Peyer's patch (tissue), 4 donors: ENCODE results near the gene GSTA4.

ENCODE experiments used
- CTCF ChIP-seq, 6 experiments: fragments of 450-650 bp in 4 of 6; fragments of 200-600 bp in 2 of 6; sonication (generic) in 1 of 6; IDR thresholded peaks; one replicate each; pipeline ENCODE4 v1.5.1; 2017 to 2019; ENCODE audit warnings: antibody characterized with exemption in 6 of 6, mild to moderate bottlenecking in 3 of 6, moderate library complexity in 1 of 6
- POLR2A ChIP-seq, 2 donors: fragments of 450-650 bp; IDR thresholded peaks; one replicate each; pipeline ENCODE4 v1.5.1; 2017; ENCODE audit warnings: antibody characterized with exemption in 2 of 2, mild to moderate bottlenecking in 2 of 2, moderate library complexity in 2 of 2

- TF ChIP-seq CTCF (IDR thresholded peaks at IDR 0.05) (no peak), POLR2A (IDR thresholded peaks at IDR 0.05) (no peak)
Measured at GRCh38 chr6:52931351-52931750, 63.7 kb downstream of the GSTA4 start.
